ENCODE measurements around the gene FAM237A.

The FAM237A gene

GRCh38 chr2:206696910-206697309, 54.6 kb downstream of the FAM237A start:
- DNase-seq (ENCODE audit: low read depth in 2 of 2) = no peak
- TF ChIP-seq, protein P1, sequence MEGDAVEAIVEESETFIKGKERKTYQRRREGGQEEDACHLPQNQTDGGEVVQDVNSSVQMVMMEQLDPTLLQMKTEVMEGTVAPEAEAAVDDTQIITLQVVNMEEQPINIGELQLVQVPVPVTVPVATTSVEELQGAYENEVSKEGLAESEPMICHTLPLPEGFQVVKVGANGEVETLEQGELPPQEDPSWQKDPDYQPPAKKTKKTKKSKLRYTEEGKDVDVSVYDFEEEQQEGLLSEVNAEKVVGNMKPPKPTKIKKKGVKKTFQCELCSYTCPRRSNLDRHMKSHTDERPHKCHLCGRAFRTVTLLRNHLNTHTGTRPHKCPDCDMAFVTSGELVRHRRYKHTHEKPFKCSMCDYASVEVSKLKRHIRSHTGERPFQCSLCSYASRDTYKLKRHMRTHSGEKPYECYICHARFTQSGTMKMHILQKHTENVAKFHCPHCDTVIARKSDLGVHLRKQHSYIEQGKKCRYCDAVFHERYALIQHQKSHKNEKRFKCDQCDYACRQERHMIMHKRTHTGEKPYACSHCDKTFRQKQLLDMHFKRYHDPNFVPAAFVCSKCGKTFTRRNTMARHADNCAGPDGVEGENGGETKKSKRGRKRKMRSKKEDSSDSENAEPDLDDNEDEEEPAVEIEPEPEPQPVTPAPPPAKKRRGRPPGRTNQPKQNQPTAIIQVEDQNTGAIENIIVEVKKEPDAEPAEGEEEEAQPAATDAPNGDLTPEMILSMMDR (IDR thresholded peaks at IDR 0.05; ENCODE audit: low read depth, low read length) = no peak
- no peak overlapping the region for H3K4me3 ChIP-seq (replicated peaks in 1 of 2; ENCODE audit: low read depth in 2 of 2, low read length in 2 of 2)

- TF ChIP-seq, protein P1 (IDR thresholded peaks at IDR 0.05; ENCODE audit: low read depth, low read length) = no peak
- H3K4me3 ChIP-seq (replicated peaks in 1 of 2; ENCODE audit: low read depth in 2 of 2, low read length in 2 of 2) = no peak overlapping the region
- no peak for DNase-seq (ENCODE audit: low read depth in 2 of 2)
These were observed 56.5 kb downstream of the FAM237A start for GRCh38 chr2:206698811-206699210.

All from cardiac fibroblast (primary cell).